GM23248 (cell line): ENCODE results near the gene SLC35F3. TPM values are rescaled to one million over a fixed set of nuclear protein-coding genes. Genes with fewer than 3 reads are reported as not detected.

Experiments used
- DNase-seq: peaks from one replicate; pipeline ENCODE4 v3.0.0-alpha.2; 2015
- H2AFZ ChIP-seq: fragments of 200-600 bp; sonication (generic); 2 replicates; pipeline ENCODE4 v1.6.1; 2016; ENCODE audit warnings: antibody characterized with exemption
- H3F3A ChIP-seq: fragments of 200-600 bp; sonication (generic); 2 replicates; pipeline ENCODE4 v1.6.1; 2016; ENCODE audit warnings: mild to moderate bottlenecking, antibody characterized with exemption, mixed run types; ENCODE audit not compliant: insufficient read depth
- H3K27ac ChIP-seq: fragments of 200-600 bp; sonication (generic); 2 replicates; pipeline ENCODE4 v1.5.1; 2016; ENCODE audit warnings: mild to moderate bottlenecking
- H3K27me3 ChIP-seq: fragments of 200-600 bp; sonication (generic); replicated peaks from 2 replicates; pipeline ENCODE4 v1.6.1; 2016; ENCODE audit warnings: mild to moderate bottlenecking; ENCODE audit not compliant: insufficient read depth
- H3K36me3 ChIP-seq: fragments of 200-600 bp; sonication (generic); 2 replicates; pipeline ENCODE4 v1.6.1; 2016; ENCODE audit warnings: low read depth, mild to moderate bottlenecking
- H3K4me1 ChIP-seq: fragments of 200-600 bp; sonication (generic); 2 replicates; pipeline ENCODE4 v1.6.1; 2016; ENCODE audit warnings: mild to moderate bottlenecking; ENCODE audit not compliant: insufficient read depth
- H3K4me2 ChIP-seq: fragments of 200-600 bp; sonication (generic); one replicate; pipeline ENCODE4 v1.6.1; 2016; ENCODE audit warnings: mild to moderate bottlenecking; ENCODE audit not compliant: unreplicated experiment
- H3K4me3 ChIP-seq: fragments of 200-600 bp; sonication (generic); 2 replicates; pipeline ENCODE4 v1.5.1; 2016; ENCODE audit warnings: mild to moderate bottlenecking
- H3K79me2 ChIP-seq: fragments of 200-600 bp; sonication (generic); 2 replicates; pipeline ENCODE4 v1.6.1; 2016; ENCODE audit warnings: mild to moderate bottlenecking; ENCODE audit not compliant: insufficient read depth
- H3K9ac ChIP-seq: fragments of 200-600 bp; sonication (generic); 2 replicates; pipeline ENCODE4 v1.6.1; 2016; ENCODE audit warnings: mild to moderate bottlenecking
- H3K9me2 ChIP-seq: fragments of 200-600 bp; sonication (generic); 2 replicates; pipeline ENCODE4 v1.6.1; 2016; ENCODE audit warnings: mixed run types, mild to moderate bottlenecking, moderate library complexity; ENCODE audit not compliant: insufficient read depth
- H3K9me3 ChIP-seq: fragments of 200-600 bp; sonication (generic); one replicate; pipeline ENCODE4 v1.6.1; 2017; ENCODE audit warnings: low read depth
- H4K20me1 ChIP-seq: fragments of 200-600 bp; sonication (generic); 2 replicates; pipeline ENCODE4 v1.6.0; 2016; ENCODE audit not compliant: insufficient read depth
- EZH2 ChIP-seq: fragments of 200-600 bp; sonication (generic); IDR thresholded peaks from 2 replicates; pipeline ENCODE4 v1.6.1; 2018; ENCODE audit warnings: antibody characterized with exemption, mild to moderate bottlenecking; ENCODE audit not compliant: insufficient read depth, poor library complexity, severe bottlenecking
- EZH2phosphoT487 ChIP-seq: fragments of 200-600 bp; sonication (generic); IDR thresholded peaks from 2 replicates; pipeline ENCODE4 v1.6.1; 2018; ENCODE audit warnings: antibody characterized with exemption, moderate library complexity, mild to moderate bottlenecking, low read depth; ENCODE audit not compliant: insufficient read depth
- WGBS, 2 experiments: methylation state at CpG; one replicate each; pipeline ENCODE4 v1.1.6; 2015 to 2017; ENCODE audit warnings: low lambda C conversion rate in 2 of 2, low coverage in 1 of 2; ENCODE audit errors: missing lambda C conversion rate in 2 of 2; 5-methylcytosine and 5-hydroxymethylcytosine counted together
- in situ Hi-C: fragments of 300-500 bp; cut with MboI; formaldehyde crosslinking; loops from 2 replicates; pipeline ENCODE4 v1.15.0; 2020
- polyA plus RNA-seq: library from polyadenylated mRNA; unstranded; fragments of >200 nt; fragmentation: Nextera tagmentation; extraction: Ambion mirVana; gene quantifications from 2 replicates; pipeline ENCODE4 v1.2.1, GENCODE V29; 2016
- total RNA-seq: library from RNA; depleted of rRNA; stranded (reverse); fragments of >200 nt; shearing (Covaris generic); gene quantifications from 2 replicates; pipeline ENCODE4 v1.2.3, GENCODE V29; 2014

SLC35F3 gene
- total and polyA plus RNA-seq, 2 experiments from 2014 or later = 0.43 to 1.3 TPM

DNA sequence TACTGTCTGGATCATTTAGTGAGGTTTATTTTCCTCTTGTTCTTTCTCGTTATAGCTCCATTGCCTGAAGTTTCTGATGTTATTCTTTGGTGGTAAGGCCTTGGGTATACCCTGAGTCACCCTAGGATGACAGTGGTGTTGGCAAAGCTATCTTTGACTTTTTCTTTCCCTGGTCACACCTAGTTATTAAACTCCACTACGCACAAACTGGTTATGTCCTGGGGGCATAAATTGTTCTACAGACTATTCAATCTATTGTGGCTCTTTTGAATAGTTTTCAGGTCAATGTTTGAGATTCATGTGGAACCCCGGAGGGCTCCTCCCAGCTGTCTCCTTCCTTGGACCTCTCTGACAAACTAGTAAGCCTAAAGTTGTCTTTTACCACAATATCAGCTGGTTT, 157.7 kb downstream of the SLC35F3 start:
- in situ Hi-C loops = loop anchor here (25.0 kb wide), 1 partner anchor 625 kb away; no protein-coding TSS in a partner anchor
- H2AFZ ChIP-seq = no peak overlapping the region
- no peak overlapping the region for H3K4me3 ChIP-seq
- H3K27ac ChIP-seq = no peak overlapping the region
- H3F3A ChIP-seq = no peaks in the 10 kb centered on the region
- whole genome bisulfite sequencing, 2 experiments = 33 to 35% methylated on average over 3 of the region's 3 CpGs
- H3K9me2 ChIP-seq = no peaks in the 10 kb centered on the region
- no peak overlapping the region for H3K9ac ChIP-seq
- H3K4me2 ChIP-seq = no peak overlapping the region
- DNase-seq = peak; percentile 6
- H3K27me3 ChIP-seq = no peaks in the 10 kb centered on the region; the same call in 1 of the 2 replicates
- no peaks in the 10 kb centered on the region for H3K79me2 ChIP-seq
- no peak for TF ChIP-seq EZH2phosphoT487
- no peak for TF ChIP-seq EZH2
- H3K9me3 ChIP-seq = no peaks in the 10 kb centered on the region
- H3K36me3 ChIP-seq = no peaks in the 10 kb centered on the region
- H4K20me1 ChIP-seq = no peaks in the 10 kb centered on the region
- H3K4me1 ChIP-seq = no peaks in the 10 kb centered on the region

- H3K4me2 ChIP-seq = no peak overlapping the region
- in situ Hi-C loops = loop anchor here (25.0 kb wide), 1 partner anchor 629 kb away; no protein-coding TSS in a partner anchor
- 14 to 16% methylated on average over 17 of the region's 17 CpGs for WGBS, 2 experiments
Observed at GRCh38 chr1:234065794-234066447, 161.4 kb downstream of the SLC35F3 start.

DNA sequence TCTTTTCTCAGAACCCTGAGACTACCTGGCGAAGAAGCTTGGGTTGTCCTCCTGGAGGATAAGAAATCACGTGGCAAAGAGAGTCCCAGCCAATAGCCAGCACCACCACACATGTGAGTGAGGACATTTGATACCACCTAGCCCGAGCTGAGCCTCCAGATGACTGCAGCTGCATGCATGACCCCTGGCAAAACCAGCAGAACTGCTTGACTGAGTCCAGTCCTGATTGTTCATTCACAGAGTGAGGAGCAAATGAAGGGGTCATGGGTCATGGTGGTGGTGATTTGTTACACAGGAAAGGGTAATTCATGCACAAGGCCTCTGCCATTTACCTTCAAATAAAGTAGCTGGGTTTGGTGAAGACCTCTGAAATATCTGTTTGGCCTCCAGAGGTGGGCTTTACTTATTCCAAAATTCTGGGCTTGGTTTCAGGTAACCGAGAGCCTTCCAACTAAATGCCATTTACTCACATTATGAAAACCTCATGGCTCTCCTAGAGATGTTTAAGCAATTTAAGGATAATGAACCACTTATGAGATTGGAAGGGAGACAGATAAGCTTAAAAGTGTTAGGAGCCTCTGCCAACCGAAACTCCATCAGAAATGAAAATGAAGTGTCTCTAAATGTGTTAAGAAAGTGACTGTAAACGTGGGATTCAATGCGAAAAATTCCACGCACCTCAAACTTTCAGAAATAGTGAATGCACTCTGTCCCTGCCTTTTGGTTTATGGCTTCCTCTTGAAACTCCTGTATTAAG, 163.3 kb downstream of the SLC35F3 start:
- no peak for DNase-seq

More at GRCh38 chr1:234065794-234066447, 161.4 kb downstream of the SLC35F3 start:
- Histone ChIP-seq H3K36me3 (no peaks in the 10 kb centered on the region), H2AFZ (no peak overlapping the region), H3K9me2 (no peaks in the 10 kb centered on the region), H3K27ac (no peak overlapping the region), H3K27me3 (no peaks in the 10 kb centered on the region; the same call in 1 of the 2 replicates), H3K4me3 (no peak overlapping the region), H3K9ac (no peak overlapping the region), H3K9me3 (no peaks in the 10 kb centered on the region), H4K20me1 (no peaks in the 10 kb centered on the region), H3K79me2 (no peaks in the 10 kb centered on the region), H3F3A (no peaks in the 10 kb centered on the region), H3K4me1 (no peaks in the 10 kb centered on the region)
- TF ChIP-seq EZH2phosphoT487 (no peak), EZH2 (no peak)
- peak; percentile 82 for DNase-seq

DNA sequence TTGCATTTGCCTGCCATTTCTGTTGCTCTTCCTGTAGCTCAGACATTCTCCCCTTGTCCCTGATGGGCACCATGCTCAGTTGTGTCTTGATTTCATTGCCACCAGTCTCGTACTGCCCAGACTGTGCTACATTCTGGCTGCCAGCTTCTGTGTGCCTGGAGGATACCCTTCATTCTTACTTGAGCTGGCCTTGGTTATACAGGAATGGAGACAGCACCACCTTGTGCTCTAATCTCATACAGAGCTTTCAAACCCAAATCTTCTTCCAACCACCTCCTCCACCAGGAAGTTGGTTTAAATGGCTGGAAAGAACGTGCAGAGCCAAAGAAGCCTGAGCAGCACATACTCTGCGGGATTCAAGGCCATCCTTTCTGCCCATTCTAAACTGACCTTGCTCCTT, 165.3 kb downstream of the SLC35F3 start:
- Histone ChIP-seq H3K9me2 (no peaks in the 10 kb centered on the region), H3K9ac (no peak overlapping the region), H3F3A (no peaks in the 10 kb centered on the region), H3K4me2 (no peak overlapping the region), H3K4me1 (no peaks in the 10 kb centered on the region), H3K36me3 (no peaks in the 10 kb centered on the region), H3K4me3 (no peak overlapping the region), H4K20me1 (no peaks in the 10 kb centered on the region), H3K27ac (no peak overlapping the region), H3K27me3 (no peaks in the 10 kb centered on the region), H3K9me3 (no peaks in the 10 kb centered on the region), H3K79me2 (no peaks in the 10 kb centered on the region), H2AFZ (no peak overlapping the region)
- 24 to 35% methylated on average over 3 of the region's 3 CpGs for WGBS, 2 experiments
- no peak for DNase-seq
- in situ Hi-C loops = loop anchor here (25.0 kb wide), 1 partner anchor 632 kb away; no protein-coding TSS in a partner anchor
- TF ChIP-seq EZH2 (no peak), EZH2phosphoT487 (no peak)

More for the DNA sequence above, 163.3 kb downstream of the SLC35F3 start:
- Histone ChIP-seq H3K36me3 (no peaks in the 10 kb centered on the region), H3K27me3 (no peaks in the 10 kb centered on the region; the same call in 1 of the 2 replicates), H3K9ac (no peak overlapping the region), H3F3A (no peaks in the 10 kb centered on the region), H3K4me1 (no peaks in the 10 kb centered on the region), H3K9me2 (no peaks in the 10 kb centered on the region), H4K20me1 (no peaks in the 10 kb centered on the region), H3K4me2 (no peak overlapping the region), H3K79me2 (no peaks in the 10 kb centered on the region), H3K27ac (no peak overlapping the region), H3K9me3 (no peaks in the 10 kb centered on the region), H3K4me3 (no peak overlapping the region), H2AFZ (no peak overlapping the region)
- in situ Hi-C loops = loop anchor here (25.0 kb wide), 1 partner anchor 630 kb away; no protein-coding TSS in a partner anchor
- TF ChIP-seq EZH2 (no peak), EZH2phosphoT487 (no peak)
- WGBS, 2 experiments = 40 to 42% methylated on average over 8 of the region's 8 CpGs
